ENCODE results near the gene MS4A1.

DNA sequence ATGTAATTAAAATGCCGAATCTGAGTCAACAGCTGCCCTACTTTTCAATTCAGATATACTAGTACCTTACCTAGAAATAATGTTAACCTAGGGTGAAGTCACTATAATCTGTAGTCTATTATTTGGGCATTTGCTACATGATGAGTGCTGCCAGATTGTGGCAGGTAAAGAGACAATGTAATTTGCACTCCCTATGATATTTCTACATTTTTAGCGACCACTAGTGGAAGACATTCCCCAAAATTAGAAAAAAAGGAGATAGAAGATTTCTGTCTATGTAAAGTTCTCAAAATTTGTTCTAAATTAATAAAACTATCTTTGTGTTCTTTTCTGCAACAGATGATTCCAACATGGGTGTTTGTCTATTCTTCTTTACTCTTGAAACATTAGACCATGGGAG is 14.1 kb downstream of the MS4A1 start:
- TF ChIP-seq MXI1 (IDR thresholded peaks at IDR 0.05; ENCODE audit: borderline replicate concordance, low read depth, low read length): no peak
- TF ChIP-seq POLR2A (IDR thresholded peaks at IDR 0.05; ENCODE audit: low read depth, low read length): no peak
- no peak for TF ChIP-seq CTCF (conservative IDR thresholded peaks at IDR 0.05; ENCODE audit: low read depth, low read length)
- TF ChIP-seq, protein P1, sequence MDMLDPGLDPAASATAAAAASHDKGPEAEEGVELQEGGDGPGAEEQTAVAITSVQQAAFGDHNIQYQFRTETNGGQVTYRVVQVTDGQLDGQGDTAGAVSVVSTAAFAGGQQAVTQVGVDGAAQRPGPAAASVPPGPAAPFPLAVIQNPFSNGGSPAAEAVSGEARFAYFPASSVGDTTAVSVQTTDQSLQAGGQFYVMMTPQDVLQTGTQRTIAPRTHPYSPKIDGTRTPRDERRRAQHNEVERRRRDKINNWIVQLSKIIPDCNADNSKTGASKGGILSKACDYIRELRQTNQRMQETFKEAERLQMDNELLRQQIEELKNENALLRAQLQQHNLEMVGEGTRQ (IDR thresholded peaks at IDR 0.05; ENCODE audit: low read depth, low read length): no peak
- TF ChIP-seq RCOR1 (IDR thresholded peaks at IDR 0.05; ENCODE audit: insufficient replicate concordance, low read length): no peak
- TF ChIP-seq CHD1 (IDR thresholded peaks at IDR 0.05; ENCODE audit: low read depth, low read length): no peak
- TF ChIP-seq RAD21 (IDR thresholded peaks at IDR 0.05; ENCODE audit: low read length): no peak
- TF ChIP-seq MAFK (IDR thresholded peaks at IDR 0.05; ENCODE audit: low read depth, low read length): no peak
- TF ChIP-seq CEBPB (IDR thresholded peaks at IDR 0.05; ENCODE audit: low read depth, low read length): no peak
- TF ChIP-seq, protein P2, sequence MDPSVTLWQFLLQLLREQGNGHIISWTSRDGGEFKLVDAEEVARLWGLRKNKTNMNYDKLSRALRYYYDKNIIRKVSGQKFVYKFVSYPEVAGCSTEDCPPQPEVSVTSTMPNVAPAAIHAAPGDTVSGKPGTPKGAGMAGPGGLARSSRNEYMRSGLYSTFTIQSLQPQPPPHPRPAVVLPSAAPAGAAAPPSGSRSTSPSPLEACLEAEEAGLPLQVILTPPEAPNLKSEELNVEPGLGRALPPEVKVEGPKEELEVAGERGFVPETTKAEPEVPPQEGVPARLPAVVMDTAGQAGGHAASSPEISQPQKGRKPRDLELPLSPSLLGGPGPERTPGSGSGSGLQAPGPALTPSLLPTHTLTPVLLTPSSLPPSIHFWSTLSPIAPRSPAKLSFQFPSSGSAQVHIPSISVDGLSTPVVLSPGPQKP (IDR thresholded peaks at IDR 0.05; ENCODE audit: borderline replicate concordance, low read depth, low read length): no peak
- TF ChIP-seq SMC3 (IDR thresholded peaks at IDR 0.05; ENCODE audit: low read depth, low read length): no peak
- TF ChIP-seq FOS (IDR thresholded peaks at IDR 0.05; ENCODE audit: low read depth, low read length): no peak
- TF ChIP-seq MAZ (IDR thresholded peaks at IDR 0.05; ENCODE audit: borderline replicate concordance, low read depth, low read length): no peak
- TF ChIP-seq RFX5 (IDR thresholded peaks at IDR 0.05; ENCODE audit: low read depth, low read length): no peak
